ENCODE results near the gene SOST.

Gene SOST

DNA sequence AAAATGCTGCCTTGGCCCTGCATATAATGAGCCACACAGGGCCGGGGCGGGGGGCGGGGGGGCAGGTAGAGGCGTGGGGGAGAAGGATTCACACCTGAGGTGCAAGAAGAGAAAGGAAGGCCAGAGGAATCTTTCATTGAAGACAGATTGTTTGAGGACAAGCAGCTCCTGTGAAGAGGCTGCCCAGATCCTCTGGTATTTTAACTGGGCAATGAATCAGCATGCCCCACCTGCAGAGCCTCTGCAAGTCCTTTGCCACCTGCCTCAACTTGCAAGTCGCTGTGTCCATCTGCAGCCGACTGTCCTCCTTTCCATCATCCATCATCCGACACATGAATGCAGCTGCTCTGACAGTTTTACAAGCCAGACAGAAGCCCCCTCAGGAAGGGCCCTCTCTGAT, 1.2 kb upstream of the SOST start:
- Histone ChIP-seq H3K27me3 (ENCODE audit: insufficient read depth, low read depth) (no peaks in the 10 kb centered on the region; the same call in 1 of the 2 replicates), H3K27ac (no peak overlapping the region), H4K20me1 (ENCODE audit: insufficient read depth) (no peaks in the 10 kb centered on the region), H3K36me3 (ENCODE audit: insufficient read depth) (no peaks in the 10 kb centered on the region), H3K4me3 (IDR thresholded peaks at IDR 0.05; ENCODE audit: insufficient read depth, low read depth, low read length) (no peak overlapping the region), H3K9ac (no peak overlapping the region), H3K4me1 (ENCODE audit: low read depth, poor library complexity, severe bottlenecking) (peaks cover 11% of the 10 kb centered on the region), H3K4me2 (no peak overlapping the region), H2AFZ (ENCODE audit: low read depth) (no peak overlapping the region), H3K79me2 (ENCODE audit: insufficient read depth, low read depth) (no peaks in the 10 kb centered on the region)
- no peak for TF ChIP-seq CTCF (conservative IDR thresholded peaks at IDR 0.05; ENCODE audit: low read depth, low read length)

DNA sequence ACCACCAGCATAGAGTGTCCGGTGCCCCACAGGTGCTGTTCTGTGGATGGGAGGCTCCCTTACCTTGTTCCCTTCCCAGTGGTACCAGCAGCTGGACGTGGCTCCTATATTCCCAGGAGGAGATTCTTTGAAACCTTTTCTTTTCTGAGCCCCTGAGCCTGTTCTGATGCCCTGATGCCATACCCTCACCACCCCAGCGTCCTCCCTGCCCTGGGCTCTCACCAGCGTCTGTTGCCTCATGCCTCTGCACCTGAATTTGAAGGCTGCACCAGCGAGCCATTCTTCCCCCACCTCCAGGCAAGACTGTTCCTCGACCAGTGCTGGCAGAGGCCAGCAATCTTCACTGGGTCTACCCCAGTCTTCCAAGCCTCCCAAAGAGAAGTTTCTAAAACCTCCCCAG, 505 bp downstream of the SOST start:
- Histone ChIP-seq H2AFZ (ENCODE audit: low read depth) (no peak overlapping the region), H3K36me3 (ENCODE audit: insufficient read depth) (no peaks in the 10 kb centered on the region), H4K20me1 (ENCODE audit: insufficient read depth) (no peaks in the 10 kb centered on the region), H3K9ac (no peak overlapping the region), H3K4me2 (no peak overlapping the region), H3K79me2 (ENCODE audit: insufficient read depth, low read depth) (no peaks in the 10 kb centered on the region), H3K27ac (no peak overlapping the region), H3K4me3 (IDR thresholded peaks at IDR 0.05; ENCODE audit: insufficient read depth, low read depth, low read length) (no peak overlapping the region), H3K4me1 (ENCODE audit: low read depth, poor library complexity, severe bottlenecking) (peaks cover 20% of the 10 kb centered on the region), H3K27me3 (ENCODE audit: insufficient read depth, low read depth) (no peaks in the 10 kb centered on the region)
- TF ChIP-seq CTCF (conservative IDR thresholded peaks at IDR 0.05; ENCODE audit: low read depth, low read length): no peak

DNA sequence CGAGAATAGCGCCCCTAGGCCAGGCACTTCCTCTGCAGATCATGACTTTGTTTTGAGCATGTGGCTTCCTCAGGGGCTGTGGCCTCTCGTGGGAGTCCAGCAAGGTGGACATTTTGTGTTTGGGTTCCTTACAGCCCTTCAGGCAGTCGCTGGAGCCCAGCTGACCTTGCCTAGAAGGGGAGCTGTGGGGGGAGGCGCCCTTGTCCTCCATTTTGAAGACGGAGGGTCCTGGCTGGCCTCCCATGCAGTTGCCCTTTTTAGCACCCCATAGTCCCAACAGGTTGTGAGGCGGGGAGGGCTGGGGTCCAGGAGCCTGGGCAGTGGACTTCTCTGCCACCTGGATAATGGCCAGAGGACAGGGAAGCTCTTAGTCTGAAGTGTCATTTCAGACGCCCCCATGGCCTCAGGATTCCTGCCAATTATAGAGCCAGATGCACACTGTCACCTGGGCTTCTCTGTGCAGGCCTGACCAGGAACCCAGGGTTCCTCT, 1.4 kb downstream of the SOST start:
- H3K36me3 ChIP-seq (ENCODE audit: insufficient read depth): no peaks in the 10 kb centered on the region
- peaks cover 20% of the 10 kb centered on the region for H3K4me1 ChIP-seq (ENCODE audit: low read depth, poor library complexity, severe bottlenecking)
- no peak overlapping the region for H3K4me3 ChIP-seq (IDR thresholded peaks at IDR 0.05; ENCODE audit: insufficient read depth, low read depth, low read length)
- no peak for TF ChIP-seq CTCF (conservative IDR thresholded peaks at IDR 0.05; ENCODE audit: low read depth, low read length)
- H3K27me3 ChIP-seq (ENCODE audit: insufficient read depth, low read depth): no peaks in the 10 kb centered on the region
- no peak overlapping the region for H2AFZ ChIP-seq (ENCODE audit: low read depth)
- no peak overlapping the region for H3K27ac ChIP-seq
- H3K79me2 ChIP-seq (ENCODE audit: insufficient read depth, low read depth): no peaks in the 10 kb centered on the region
- no peaks in the 10 kb centered on the region for H4K20me1 ChIP-seq (ENCODE audit: insufficient read depth)
- H3K9ac ChIP-seq: no peak overlapping the region
- H3K4me2 ChIP-seq: no peak overlapping the region

DNA sequence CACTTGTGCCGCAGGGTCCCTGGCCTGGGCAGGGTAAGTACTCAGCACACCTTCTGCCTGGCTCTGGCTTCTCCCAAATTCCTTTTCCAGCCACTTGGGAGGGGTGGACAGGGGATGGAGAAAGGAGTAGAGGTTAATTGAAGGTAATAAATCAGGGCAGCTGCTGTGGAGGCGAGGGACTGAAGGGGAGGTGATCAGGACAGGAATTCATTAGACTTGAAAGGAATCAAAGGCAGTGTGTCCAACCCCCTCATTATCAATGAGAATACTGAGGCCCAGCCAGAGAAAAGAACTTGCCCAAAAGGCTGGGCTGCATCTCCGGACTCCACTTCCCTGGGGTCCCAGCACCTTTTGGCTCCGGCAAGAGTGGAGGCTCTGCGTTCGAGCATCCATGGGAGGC, 2.4 kb downstream of the SOST start:
- Histone ChIP-seq H2AFZ (ENCODE audit: low read depth) (no peak overlapping the region), H3K4me2 (no peak overlapping the region), H3K36me3 (ENCODE audit: insufficient read depth) (no peaks in the 10 kb centered on the region), H3K4me3 (IDR thresholded peaks at IDR 0.05; ENCODE audit: insufficient read depth, low read depth, low read length) (no peak overlapping the region), H3K27me3 (ENCODE audit: insufficient read depth, low read depth) (no peaks in the 10 kb centered on the region), H3K79me2 (ENCODE audit: insufficient read depth, low read depth) (no peaks in the 10 kb centered on the region), H3K4me1 (ENCODE audit: low read depth, poor library complexity, severe bottlenecking) (peaks cover 20% of the 10 kb centered on the region), H3K9ac (no peak overlapping the region), H4K20me1 (ENCODE audit: insufficient read depth) (no peaks in the 10 kb centered on the region), H3K27ac (no peak overlapping the region)
- TF ChIP-seq CTCF (conservative IDR thresholded peaks at IDR 0.05; ENCODE audit: low read depth, low read length): no peak

Measured in KMS-11 (cell line).